GM23338 (cell line): ENCODE results near the gene CES2. TPM values are rescaled to one million over a fixed set of nuclear protein-coding genes. Genes with fewer than 3 reads are reported as not detected.

Experiments used
- ATAC-seq: fragments of 200-7000 bp; cut with Tn5 transposase; 3 replicates; pipeline ENCODE4 v1.9.1; 2020
- DNase-seq: peaks from one replicate; pipeline ENCODE4 v3.0.0-alpha.2; 2015; ENCODE audit warnings: low spot score
- H2AFZ ChIP-seq: fragments of 200-600 bp; sonication (generic); 2 replicates; pipeline ENCODE4 v1.8.0; 2016; ENCODE audit warnings: antibody characterized with exemption, mild to moderate bottlenecking, moderate library complexity
- H3F3A ChIP-seq: fragments of 200-600 bp; sonication (generic); replicated peaks from 2 replicates; pipeline ENCODE4 v1.8.0; 2017; ENCODE audit warnings: antibody characterized with exemption, mixed run types, low read depth
- H3K27ac ChIP-seq: fragments of 200-600 bp; sonication (generic); 2 replicates; pipeline ENCODE4 v1.6.1; 2016; ENCODE audit warnings: low read depth
- H3K27me3 ChIP-seq: fragments of 200-600 bp; sonication (generic); 2 replicates; pipeline ENCODE4 v1.8.0; 2016; ENCODE audit warnings: mild to moderate bottlenecking, mixed run types, moderate library complexity; ENCODE audit not compliant: insufficient read depth
- H3K36me3 ChIP-seq: fragments of 200-600 bp; sonication (generic); 2 replicates; pipeline ENCODE4 v1.8.0; 2016; ENCODE audit warnings: mild to moderate bottlenecking; ENCODE audit not compliant: insufficient read depth
- H3K4me1 ChIP-seq: fragments of 200-600 bp; sonication (generic); 2 replicates; pipeline ENCODE4 v1.8.0; 2016; ENCODE audit warnings: mild to moderate bottlenecking, moderate library complexity; ENCODE audit not compliant: insufficient read depth
- H3K4me2 ChIP-seq: fragments of 200-600 bp; sonication (generic); 2 replicates; pipeline ENCODE4 v1.7.1; 2017; ENCODE audit warnings: mixed run types
- H3K4me3 ChIP-seq: fragments of 200-600 bp; sonication (generic); 2 replicates; pipeline ENCODE4 v1.6.1; 2016; ENCODE audit warnings: mixed run types
- H3K79me2 ChIP-seq: fragments of 200-600 bp; sonication (generic); replicated peaks from 2 replicates; pipeline ENCODE4 v1.8.0; 2017; ENCODE audit warnings: mild to moderate bottlenecking; ENCODE audit not compliant: insufficient read depth
- H3K9me2 ChIP-seq: fragments of 200-600 bp; sonication (generic); 2 replicates; pipeline ENCODE4 v1.8.0; 2017; ENCODE audit not compliant: insufficient read depth
- H4K20me1 ChIP-seq: fragments of 200-600 bp; sonication (generic); replicated peaks from 2 replicates; pipeline ENCODE4 v1.8.0; 2017; ENCODE audit warnings: mild to moderate bottlenecking; ENCODE audit not compliant: insufficient read depth
- H3K27ac Mint-ChIP-seq: 2 replicates; pipeline ENCODE4 v1.8.0; 2020; ENCODE audit warnings: inconsistent platforms, mild to moderate bottlenecking, moderate library complexity, mixed read lengths
- H3K27me3 Mint-ChIP-seq: 3 replicates; pipeline ENCODE4 v1.8.0; 2022; ENCODE audit warnings: low read depth, mild to moderate bottlenecking, moderate library complexity, mixed read lengths, inconsistent platforms; ENCODE audit not compliant: insufficient read depth, poor library complexity
- H3K36me3 Mint-ChIP-seq: 3 replicates; pipeline ENCODE4 v1.8.0; 2021; ENCODE audit warnings: low read depth, mild to moderate bottlenecking, inconsistent platforms, moderate library complexity, mixed read lengths
- H3K4me1 Mint-ChIP-seq: 3 replicates; pipeline ENCODE4 v1.8.0; 2020; ENCODE audit warnings: mild to moderate bottlenecking, inconsistent platforms, mixed read lengths
- H3K4me3 Mint-ChIP-seq: 3 replicates; pipeline ENCODE4 v1.8.0; 2021; ENCODE audit warnings: moderate library complexity, mild to moderate bottlenecking, inconsistent platforms, mixed read lengths
- H3K9me3 Mint-ChIP-seq: 3 replicates; pipeline ENCODE4 v1.8.0; 2020; ENCODE audit warnings: moderate library complexity, mild to moderate bottlenecking, inconsistent platforms, mixed read lengths
- CTCF ChIP-seq, 2 experiments: fragments of 200-600 bp in 1 of 2; sonication (generic) in 1 of 2; conservative IDR thresholded peaks; 2 replicates each; pipeline versions ENCODE4 v1.5.1 to v1.6.1; 2016 to 2017; ENCODE audit warnings: antibody characterized with exemption in 2 of 2, low read depth in 2 of 2, mild to moderate bottlenecking in 2 of 2, moderate library complexity in 1 of 2
- EZH2phosphoT487 ChIP-seq: fragments of 200-600 bp; sonication (generic); IDR thresholded peaks from one replicate; pipeline ENCODE4 v1.8.1; 2018; ENCODE audit warnings: antibody characterized with exemption; ENCODE audit not compliant: unreplicated experiment
- JUNB ChIP-seq: IDR thresholded peaks from one replicate; pipeline ENCODE4 v1.6.1; 2016; ENCODE audit warnings: antibody characterized with exemption; ENCODE audit not compliant: unreplicated experiment
- NANOG ChIP-seq: IDR thresholded peaks from 2 replicates; pipeline ENCODE4 v1.6.1; 2016; ENCODE audit warnings: antibody characterized with exemption, borderline replicate concordance
- POLR2AphosphoS5 ChIP-seq: IDR thresholded peaks from 2 replicates; pipeline ENCODE4 v1.6.1; 2016; ENCODE audit warnings: antibody characterized with exemption, low read depth
- REST ChIP-seq: IDR thresholded peaks from one replicate; pipeline ENCODE4 v1.6.1; 2018; ENCODE audit warnings: antibody characterized with exemption; ENCODE audit not compliant: unreplicated experiment
- ZNF462 ChIP-seq: fragments of 250-450 bp; sonication (Bioruptor Pico); IDR thresholded peaks from 2 replicates; pipeline ENCODE4 v1.5.0; 2020; ENCODE audit warnings: mild to moderate bottlenecking, moderate library complexity
- polyA plus RNA-seq: library from polyadenylated mRNA; unstranded; fragments of >200 nt; fragmentation: Nextera tagmentation; extraction: Ambion mirVana; gene quantifications from 2 replicates; pipeline ENCODE4 v1.2.1, GENCODE V29; 2016
- total RNA-seq: library from RNA; depleted of rRNA; stranded (reverse); fragments of >200 nt; shearing (Covaris generic); gene quantifications from 2 replicates; pipeline ENCODE4 v1.2.3, GENCODE V29; 2014

Gene CES2
- total and polyA plus RNA-seq, 2 experiments from 2014 or later: 5.0 to 9.3 TPM

- no peak for TF ChIP-seq ZNF462
- no peak for TF ChIP-seq EZH2phosphoT487
Measured at GRCh38 chr16:66911801-66912200, 23.5 kb upstream of the CES2 start (continued).

GRCh38 chr16:66913081-66913480 lies 22.2 kb upstream of the CES2 start:
- peak; percentile 75 for DNase-seq
- TF ChIP-seq NANOG (no peak), JUNB (no peak), REST (peak; percentile 79), POLR2AphosphoS5 (no peak), EZH2phosphoT487 (no peak), CTCF (conservative IDR thresholded peaks at IDR 0.05; ENCODE audit: low read depth in 2 of 2) (0 out of 4 replicates have a peak, but pooled peaks of 1 of the 2 experiments have one; percentile 16)
- Histone ChIP-seq H3F3A (no peaks in the 10 kb centered on the region), H3K4me1 (no peaks in the 10 kb centered on the region), H3K27me3 (no peaks in the 10 kb centered on the region), H2AFZ (no peak overlapping the region), H3K4me3 (no peak overlapping the region), H4K20me1 (no peaks in the 10 kb centered on the region), H3K36me3 (no peaks in the 10 kb centered on the region), H3K9me2 (no peaks in the 10 kb centered on the region), H3K79me2 (no peaks in the 10 kb centered on the region), H3K27ac (no peak overlapping the region), H3K4me2 (no peak overlapping the region)
- no peaks in the 10 kb centered on the region for H3K4me1 Mint-ChIP-seq
- peak; percentile 87 for ATAC-seq
- no peaks in the 10 kb centered on the region; the same call in 2 of the 3 replicates for H3K9me3 Mint-ChIP-seq
- no peaks in the 10 kb centered on the region for H3K36me3 Mint-ChIP-seq
- peaks cover 12% of the 10 kb centered on the region for H3K27me3 Mint-ChIP-seq
- H3K27ac Mint-ChIP-seq: no peak overlapping the region
- no peak overlapping the region for H3K4me3 Mint-ChIP-seq
